H1 (cell line): ENCODE measurements around the gene IQCK. TPM values are rescaled to one million over a fixed set of nuclear protein-coding genes. Genes with fewer than 3 reads are reported as not detected.

Experiments used
- CTCF ChIA-PET: fragments of 300-600 bp; sonication (Branson Sonifier 250); formaldehyde crosslinking; loops from one replicate; lab custom pipeline; 2021; ENCODE audit not compliant: partially characterized antibody; lab: Charles Lee
- POLR2A ChIA-PET: fragments of 300-600 bp; sonication (Branson Sonifier 250); formaldehyde crosslinking; loops from one replicate; lab custom pipeline; 2021; ENCODE audit warnings: inconsistent platforms; ENCODE audit not compliant: partially characterized antibody; lab: Charles Lee
- DNase-seq, 2 experiments: peaks; one replicate each; pipeline versions ENCODE4 v3.0.0 to v3.0.0-alpha.2; 2010 to 2022; ENCODE audit warnings: low spot score in 2 of 2, low read depth in 1 of 2, mixed read lengths in 1 of 2
- FAIRE-seq: peaks from 2 replicates; lab custom pipeline; 2011; peaks lifted over from hg19 to GRCh38; lab: Jason Lieb, UNC
- H2AFZ ChIP-seq: 2 replicates; pipeline ENCODE4 v1.8.1; 2012; ENCODE audit warnings: low read length, inconsistent platforms
- H2AK5ac ChIP-seq: 2 replicates; pipeline ENCODE4 v1.6.1; 2013; ENCODE audit warnings: low read depth, low read length
- H2BK120ac ChIP-seq: replicated peaks from 2 replicates; pipeline ENCODE3; 2013; ENCODE audit warnings: low read depth, low read length, inconsistent platforms
- H2BK12ac ChIP-seq: 2 replicates; pipeline ENCODE4 v1.6.1; 2013; ENCODE audit warnings: low read depth, low read length
- H2BK15ac ChIP-seq: 2 replicates; pipeline ENCODE4 v1.6.1; 2013; ENCODE audit warnings: low read length
- H2BK20ac ChIP-seq: 2 replicates; pipeline ENCODE4 v1.6.1; 2013; ENCODE audit warnings: low read length
- H2BK5ac ChIP-seq: 2 replicates; pipeline ENCODE4 v1.6.1; 2013; ENCODE audit warnings: low read depth, low read length
- H3K14ac ChIP-seq: 2 replicates; pipeline ENCODE4 v1.6.1; 2013; ENCODE audit warnings: inconsistent platforms; ENCODE audit not compliant: insufficient read length
- H3K18ac ChIP-seq: 2 replicates; pipeline ENCODE4 v1.6.1; 2013; ENCODE audit warnings: low read length; ENCODE audit errors: extremely low read depth
- H3K23ac ChIP-seq: 2 replicates; pipeline ENCODE4 v1.6.1; 2013; ENCODE audit warnings: inconsistent platforms; ENCODE audit not compliant: insufficient read length
- H3K23me2 ChIP-seq: 2 replicates; pipeline ENCODE4 v1.6.1; 2013; ENCODE audit warnings: low read depth, low read length
- H3K27ac ChIP-seq: 2 replicates; pipeline ENCODE4 v1.6.1; 2011; ENCODE audit warnings: low read depth, low read length, inconsistent platforms
- H3K27me3 ChIP-seq, 4 experiments: replicated peaks in 1 of 4; 1 replicate in 1 of 4; 2 replicates in 3 of 4; pipeline versions ENCODE4 v1.6.1 to v1.8.1; 2011 to 2013; ENCODE audit warnings: low read length in 3 of 4, mild to moderate bottlenecking in 3 of 4, inconsistent platforms in 2 of 4, mixed read lengths in 2 of 4, moderate library complexity in 1 of 4; ENCODE audit not compliant: control insufficient read depth in 3 of 4, insufficient read depth in 3 of 4; ENCODE audit errors: extremely low read depth in 1 of 4
- H3K36me3 ChIP-seq, 4 experiments: 2 replicates each; pipeline versions ENCODE4 v1.6.1 to v1.8.1; 2011 to 2013; ENCODE audit warnings: mild to moderate bottlenecking in 4 of 4, low read length in 3 of 4, moderate library complexity in 2 of 4, control low read depth in 1 of 4, inconsistent platforms in 1 of 4; ENCODE audit not compliant: insufficient read depth in 4 of 4, control insufficient read depth in 2 of 4
- H3K4ac ChIP-seq: replicated peaks from 2 replicates; pipeline ENCODE3; 2013; ENCODE audit warnings: low read length, low read depth, mixed read lengths, inconsistent platforms; ENCODE audit not compliant: insufficient read length
- H3K4me1 ChIP-seq, 4 experiments: replicated peaks in 1 of 4; 1 replicate in 1 of 4; 2 replicates in 3 of 4; pipeline versions ENCODE4 v1.6.1 to v1.8.1; 2011 to 2013; ENCODE audit warnings: low read length in 3 of 4, inconsistent platforms in 2 of 4, mixed read lengths in 1 of 4; ENCODE audit not compliant: insufficient read depth in 4 of 4, control insufficient read depth in 3 of 4
- H3K4me2 ChIP-seq, 2 experiments: 2 replicates each; pipeline versions ENCODE4 v1.6.1 to v1.8.1; 2011 to 2013; ENCODE audit warnings: low read depth in 2 of 2, low read length in 2 of 2, control low read depth in 1 of 2, inconsistent platforms in 1 of 2, mild to moderate bottlenecking in 1 of 2; ENCODE audit not compliant: insufficient read depth in 1 of 2
- H3K4me3 ChIP-seq, 4 experiments: fragments of 200-600, 300-600 bp in 1 of 4; sonication (generic), shearing (Covaris generic), sonication (Bioruptor Twin) in 1 of 4; 2 replicates each; pipeline versions ENCODE4 v1.5.1 to v1.8.1; 2011 to 2016; ENCODE audit warnings: low read length in 4 of 4, low read depth in 3 of 4, control low read depth in 2 of 4, inconsistent platforms in 2 of 4, mild to moderate bottlenecking in 2 of 4, mixed read lengths in 1 of 4, moderate library complexity in 1 of 4; ENCODE audit not compliant: insufficient read depth in 2 of 4; ENCODE audit errors: extremely low read depth in 1 of 4
- H3K56ac ChIP-seq: replicated peaks from 2 replicates; pipeline ENCODE3; 2013; ENCODE audit warnings: low read depth, mild to moderate bottlenecking, mixed read lengths, low read length, inconsistent platforms; ENCODE audit not compliant: insufficient read length
- H3K79me1 ChIP-seq: 2 replicates; pipeline ENCODE4 v1.6.1; 2013; ENCODE audit warnings: low read depth, low read length, control low read depth
- H3K79me2 ChIP-seq, 2 experiments: 2 replicates each; pipeline versions ENCODE4 v1.6.1 to v1.8.1; 2012 to 2013; ENCODE audit warnings: low read length in 2 of 2, mild to moderate bottlenecking in 2 of 2, inconsistent platforms in 1 of 2; ENCODE audit not compliant: insufficient read depth in 2 of 2, control insufficient read depth in 1 of 2
- H3K9ac ChIP-seq, 4 experiments: replicated peaks in 1 of 4; 1 replicate in 1 of 4; 2 replicates in 3 of 4; pipeline versions ENCODE4 v1.6.1 to v1.8.1; 2011 to 2013; ENCODE audit warnings: low read depth in 3 of 4, low read length in 3 of 4, control low read depth in 2 of 4, mild to moderate bottlenecking in 2 of 4, moderate library complexity in 2 of 4, inconsistent platforms in 1 of 4; ENCODE audit errors: extremely low read depth in 1 of 4
- H3K9me3 ChIP-seq, 2 experiments: 2 replicates each; pipeline versions ENCODE4 v1.6.1 to v1.8.1; 2012 to 2013; ENCODE audit warnings: mild to moderate bottlenecking in 2 of 2, moderate library complexity in 2 of 2, control low read depth in 1 of 2, inconsistent platforms in 1 of 2, low read depth in 1 of 2, low read length in 1 of 2, mixed read lengths in 1 of 2; ENCODE audit not compliant: insufficient read depth in 2 of 2
- H4K20me1 ChIP-seq, 2 experiments: replicated peaks in 1 of 2; 2 replicates each; pipeline versions ENCODE3 to v1.8.1; 2011 to 2013; ENCODE audit warnings: inconsistent platforms in 2 of 2, low read length in 2 of 2, mild to moderate bottlenecking in 1 of 2; ENCODE audit not compliant: insufficient read depth in 2 of 2, control insufficient read depth in 1 of 2
- H4K5ac ChIP-seq: 2 replicates; pipeline ENCODE4 v1.6.1; 2013; ENCODE audit warnings: low read length, low read depth, mixed read lengths, inconsistent platforms; ENCODE audit not compliant: insufficient read length
- H4K8ac ChIP-seq: 2 replicates; pipeline ENCODE4 v1.8.0; 2013; ENCODE audit warnings: mild to moderate bottlenecking, moderate library complexity, low read length, inconsistent platforms; ENCODE audit not compliant: insufficient read depth; ENCODE audit errors: extremely low read depth
- H4K91ac ChIP-seq: replicated peaks from 2 replicates; pipeline ENCODE3; 2013; ENCODE audit warnings: low read length, mixed read lengths, inconsistent platforms; ENCODE audit not compliant: insufficient read length
- BRCA1 ChIP-seq: IDR thresholded peaks from 2 replicates; pipeline ENCODE4 v1.6.1; 2012; ENCODE audit warnings: low read depth, low read length, improper control_type of control experiment
- CBX8 ChIP-seq: fragments of 300-800, 300-1000 bp; sonication (generic); IDR thresholded peaks from 2 replicates; pipeline ENCODE4 v1.7.1; 2016; ENCODE audit warnings: low read depth, low read length, borderline replicate concordance
- CHD1 ChIP-seq: IDR thresholded peaks from 2 replicates; pipeline ENCODE4 v1.6.1; 2012; ENCODE audit warnings: low read depth, low read length, improper control_type of control experiment
- CTCF ChIP-seq, 3 experiments: IDR thresholded peaks; 1 replicate in 2 of 3; 2 replicates in 1 of 3; pipeline versions ENCODE4 v1.5.1 to v1.6.1; 2011; ENCODE audit warnings: low read length in 3 of 3, mild to moderate bottlenecking in 3 of 3, inconsistent platforms in 2 of 3, low read depth in 1 of 3, moderate library complexity in 1 of 3; ENCODE audit not compliant: insufficient read depth in 1 of 3; ENCODE audit errors: control extremely low read depth in 1 of 3
- FOSL1 ChIP-seq: IDR thresholded peaks from 2 replicates; pipeline ENCODE4 v1.6.1; 2011; ENCODE audit warnings: mild to moderate bottlenecking, low read depth, low read length, moderate library complexity; ENCODE audit not compliant: insufficient read depth
- GTF2F1 ChIP-seq: IDR thresholded peaks from 2 replicates; pipeline ENCODE4 v1.6.1; 2012; ENCODE audit warnings: low read depth, low read length, improper control_type of control experiment, borderline replicate concordance
- JUND ChIP-seq: IDR thresholded peaks from 2 replicates; pipeline ENCODE4 v1.6.1; 2011; ENCODE audit warnings: mild to moderate bottlenecking, improper control_type of control experiment, low read length
- KDM4A ChIP-seq: IDR thresholded peaks from one replicate; pipeline ENCODE4 v1.7.1; 2012; ENCODE audit warnings: low read depth, mild to moderate bottlenecking, moderate library complexity, low read length, inconsistent platforms; ENCODE audit not compliant: severe bottlenecking
- NRF1 ChIP-seq: IDR thresholded peaks from 2 replicates; pipeline ENCODE4 v1.6.1; 2011; ENCODE audit warnings: mild to moderate bottlenecking, low read depth, low read length, improper control_type of control experiment
- RBBP5 ChIP-seq: IDR thresholded peaks from 2 replicates; pipeline ENCODE4 v1.7.1; 2012; ENCODE audit warnings: low read depth, mild to moderate bottlenecking, inconsistent platforms, low read length, moderate library complexity, borderline replicate concordance
- RFX5 ChIP-seq: IDR thresholded peaks from 2 replicates; pipeline ENCODE4 v1.6.1; 2011; ENCODE audit warnings: low read depth, low read length, improper control_type of control experiment, borderline replicate concordance
- SP4 ChIP-seq: IDR thresholded peaks from 2 replicates; pipeline ENCODE4 v1.6.1; 2012; ENCODE audit warnings: low read length, inconsistent platforms
- WGBS, 2 experiments: shearing (Covaris generic) in 1 of 2; methylation state at CpG; one replicate each; pipeline versions ENCODE4 v1.1.6 to v1.1.7; 2013 to 2015; ENCODE audit warnings: low lambda C conversion rate in 2 of 2, mixed read lengths in 2 of 2, inconsistent platforms in 1 of 2, low coverage in 1 of 2, missing lambda C conversion rate in 1 of 2; ENCODE audit not compliant: insufficient replicate concordance in 2 of 2, insufficient coverage in 1 of 2, insufficient read length in 1 of 2; ENCODE audit errors: extremely low coverage in 1 of 2, missing lambda C conversion rate in 1 of 2; 5-methylcytosine and 5-hydroxymethylcytosine counted together
- polyA plus RNA-seq, 7 experiments: library from polyadenylated mRNA; depleted of rRNA in 3 of 7; stranded (reverse) in 5 of 7; unstranded in 2 of 7; fragments of >200 nt in 5 of 7; fragments of 200-250 nt in 2 of 7; gene quantifications; 1 replicate in 5 of 7; 2 replicates in 1 of 7; 4 replicates in 1 of 7; pipeline versions ENCODE4 v1.2.1 to v1.2.3, GENCODE V29; 2011 to 2013; ENCODE audit warnings: missing spikeins in 2 of 7, mixed read lengths in 2 of 7
- total RNA-seq: library from RNA; stranded (reverse); fragmentation: NEBNext Ultra II Directional; extraction: Animal tissue kit (Norgen Biotek cat#: 25700); gene quantifications from 2 replicates; pipeline ENCODE4 v1.2.1, GENCODE V29; 2021

IQCK gene
- total and polyA plus RNA-seq, 2 of the 8 experiments (the other 6 are each of a cell fraction or from before 2014, with no cell fraction given), result 6.2 to 9.3 TPM

GRCh38 chr16:19888834-19889233 is 170.8 kb downstream of the IQCK start:
- H3K18ac ChIP-seq, result no peak overlapping the region
- H3K4me3 ChIP-seq, result no peak overlapping the region
- peaks cover 0 to 6% (median 3%) of the 10 kb centered on the region in 4 experiments; a peak in 6 of 7 replicates for H3K4me1 ChIP-seq
- H3K36me3 ChIP-seq, result no peaks in the 10 kb centered on the region
- H3K27me3 ChIP-seq, result peaks cover 0 to 11% (median 7%) of the 10 kb centered on the region in 4 experiments; a peak in 5 of 7 replicates
- no peak overlapping the region for H2BK5ac ChIP-seq
- H4K8ac ChIP-seq, result no peak overlapping the region
- H3K4ac ChIP-seq, result no peak overlapping the region
- peaks cover 0 to 3% of the 10 kb centered on the region in 2 experiments; a peak in 1 of 4 replicates for H3K79me2 ChIP-seq
- no peak overlapping the region for H2AK5ac ChIP-seq
- ChIA-PET POLR2A (no interaction called here), CTCF (interaction anchor here (0.6 to 4.9 kb wide), 10 partner anchors 12 to 413 kb away, joined by 3 to 57 read pairs (median 4); no protein-coding TSS in a partner anchor)
- 96% methylated on average over 3 of the region's 3 CpGs; no CpG with 5 or more reads in 1 of the 2 experiments for WGBS, 2 experiments
- no peak overlapping the region for H3K9ac ChIP-seq
- H4K20me1 ChIP-seq, result no peaks in the 10 kb centered on the region
- H3K23me2 ChIP-seq, result peaks cover 2% of the 10 kb centered on the region; the same call in 1 of the 2 replicates
- DNase-seq (no peak), FAIRE-seq (no peak)
- no peak overlapping the region for H4K91ac ChIP-seq
- no peak overlapping the region for H2BK12ac ChIP-seq
- no peak overlapping the region for H2BK20ac ChIP-seq
- no peak overlapping the region for H3K27ac ChIP-seq
- no peak overlapping the region for H2BK15ac ChIP-seq
- H4K5ac ChIP-seq, result no peak overlapping the region
- no peaks in the 10 kb centered on the region for H3K79me1 ChIP-seq
- H3K14ac ChIP-seq, result no peak overlapping the region
- H3K23ac ChIP-seq, result no peak overlapping the region
- H2AFZ ChIP-seq, result no peak overlapping the region
- H2BK120ac ChIP-seq, result no peak overlapping the region
- no peak overlapping the region for H3K4me2 ChIP-seq
- no peaks in the 10 kb centered on the region for H3K9me3 ChIP-seq
- no peak overlapping the region for H3K56ac ChIP-seq
- TF ChIP-seq RFX5, result no peak
- no peak for TF ChIP-seq CBX8
- TF ChIP-seq JUND, result no peak
- TF ChIP-seq FOSL1, result no peak
- TF ChIP-seq BRCA1, result no peak
- TF ChIP-seq KDM4A, result no peak
- TF ChIP-seq SP4, result no peak
- TF ChIP-seq GTF2F1, result no peak
- no peak for TF ChIP-seq CTCF (IDR thresholded peaks at IDR 0.05; ENCODE audit: control extremely low read depth in 1 of 3, insufficient read depth in 1 of 3, low read depth in 1 of 3, low read length in 3 of 3)
- no peak for TF ChIP-seq CHD1
- no peak for TF ChIP-seq NRF1
- no peak for TF ChIP-seq RBBP5
